Stomach (tissue), 4 donors: Measurements from ENCODE around the gene NAP1L4.

Experiments used
- CTCF ChIP-seq, 7 experiments: fragments of 450-650 bp in 4 of 7; fragments of 200-600 bp in 3 of 7; sonication (generic) in 3 of 7; IDR thresholded peaks; one replicate each; pipeline ENCODE4 v1.5.1; 2016 to 2019; ENCODE audit warnings: antibody characterized with exemption in 7 of 7, control low read depth in 2 of 7, mild to moderate bottlenecking in 1 of 7
- EP300 ChIP-seq: sonication (generic); formaldehyde crosslinking; IDR thresholded peaks from one replicate; pipeline ENCODE4 v1.6.1; 2017; ENCODE audit warnings: antibody characterized with exemption

- TF ChIP-seq EP300: no peak
- no peak for TF ChIP-seq CTCF (IDR thresholded peaks at IDR 0.05)
Measured at GRCh38 chr11:3007404-3008010, 15.4 kb upstream of the NAP1L4 start.
